Stimulated activated CD4-positive, alpha-beta T cell treated with anti-CD3 and anti-CD28 coated beads, Interleukin-1b, Interleukin-23, amount 100 ng/mL, for 4 hours (primary cell): ENCODE data around the gene PRKAG1.

Experiments used
- DNase-seq, 2 donors: peaks; one replicate each; pipeline ENCODE4 v3.0.0-alpha.2; 2020; ENCODE audit warnings: low read depth in 2 of 2

The PRKAG1 gene

DNA sequence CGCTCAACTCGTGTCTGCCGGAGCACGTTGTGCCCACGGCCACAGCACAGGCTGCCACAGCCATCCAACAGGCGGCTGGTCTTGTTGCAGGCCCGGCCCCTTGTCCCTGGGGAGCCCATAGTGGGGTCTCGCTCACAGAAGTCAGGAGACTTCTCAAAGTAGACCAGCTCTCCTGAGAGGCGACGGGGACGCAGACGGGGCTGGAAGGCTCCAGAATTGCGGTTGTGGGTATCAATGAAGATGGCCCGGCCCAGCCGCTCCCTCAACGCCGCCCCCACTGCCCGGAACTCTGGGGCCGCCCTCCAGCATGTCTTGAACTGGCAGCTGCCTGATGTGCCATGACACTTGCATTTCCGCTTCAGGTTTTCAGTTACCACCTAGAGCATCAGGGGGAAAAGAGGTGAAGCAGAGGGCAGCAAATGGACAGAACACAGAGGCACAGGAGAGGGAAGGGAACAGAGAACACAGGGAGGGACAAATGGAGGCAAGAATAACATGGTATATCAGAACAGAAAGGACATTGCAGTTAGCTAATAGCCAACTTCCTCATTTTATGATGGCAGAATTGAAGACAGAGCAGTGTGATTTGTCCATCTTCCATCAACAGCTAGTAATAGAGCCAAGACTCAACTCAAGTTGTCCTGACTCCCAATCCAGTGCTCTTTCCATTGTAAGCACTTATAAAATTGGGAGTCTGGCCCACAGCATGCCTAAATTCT, 52.2 kb downstream of the PRKAG1 start:
- no peak for DNase-seq

GRCh38 chr12:48965298-48965838, 53.2 kb downstream of the PRKAG1 start:
- no peak for DNase-seq

DNA sequence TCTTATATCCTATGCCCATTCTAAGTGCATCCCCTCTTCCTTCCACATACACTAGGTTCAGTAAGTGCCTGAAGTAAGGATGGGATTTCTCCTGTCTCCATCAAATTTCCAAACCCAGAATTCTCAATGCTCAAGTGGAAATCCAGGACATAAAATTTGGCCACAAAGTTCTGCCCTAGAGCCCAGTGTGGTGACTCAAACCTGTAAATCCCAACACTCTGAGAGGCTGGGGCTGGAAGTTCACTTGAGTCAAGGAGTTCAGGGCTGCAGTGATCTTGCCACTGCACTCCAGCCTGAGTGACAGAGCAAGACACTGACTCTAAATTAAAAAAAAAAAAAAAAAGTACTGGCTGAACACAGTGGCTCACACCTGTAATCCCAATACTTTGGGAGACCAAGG, 56.8 kb downstream of the PRKAG1 start:
- no peak for DNase-seq

DNA sequence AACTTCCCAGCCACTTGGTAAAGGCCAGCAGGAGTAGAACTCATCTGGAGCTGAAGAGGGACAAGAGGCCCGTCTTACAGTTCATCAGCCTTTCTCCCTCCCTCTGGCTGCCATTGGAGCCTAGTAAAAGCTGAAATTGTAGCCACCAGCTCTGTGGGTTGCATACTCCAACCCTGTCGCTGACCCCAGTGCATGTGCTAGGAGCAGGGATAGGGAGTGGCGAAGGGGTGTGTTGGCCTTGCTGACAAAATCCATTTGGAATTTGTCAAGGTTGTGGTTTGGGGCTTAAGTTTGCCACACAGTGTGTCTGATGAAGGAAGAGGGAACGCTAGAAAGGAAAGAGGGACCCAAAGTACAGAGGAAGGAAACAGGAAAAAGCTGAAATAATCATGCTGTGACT, 57.2 kb downstream of the PRKAG1 start:
- DNase-seq = no peak

GRCh38 chr12:48960834-48961233, 57.7 kb downstream of the PRKAG1 start:
- DNase-seq = no peak

GRCh38 chr12:48958049-48958388, 60.6 kb downstream of the PRKAG1 start:
- no peak for DNase-seq

GRCh38 chr12:48957141-48958048, 61.2 kb downstream of the PRKAG1 start, which contains the start of gene ARF3:
Gene ARF3 (minus strand): TSS chr12:48957487. CDS start chr12:48941095, 16,392 bp downstream.
- DNase-seq = peak; percentile 87 to 89

DNA sequence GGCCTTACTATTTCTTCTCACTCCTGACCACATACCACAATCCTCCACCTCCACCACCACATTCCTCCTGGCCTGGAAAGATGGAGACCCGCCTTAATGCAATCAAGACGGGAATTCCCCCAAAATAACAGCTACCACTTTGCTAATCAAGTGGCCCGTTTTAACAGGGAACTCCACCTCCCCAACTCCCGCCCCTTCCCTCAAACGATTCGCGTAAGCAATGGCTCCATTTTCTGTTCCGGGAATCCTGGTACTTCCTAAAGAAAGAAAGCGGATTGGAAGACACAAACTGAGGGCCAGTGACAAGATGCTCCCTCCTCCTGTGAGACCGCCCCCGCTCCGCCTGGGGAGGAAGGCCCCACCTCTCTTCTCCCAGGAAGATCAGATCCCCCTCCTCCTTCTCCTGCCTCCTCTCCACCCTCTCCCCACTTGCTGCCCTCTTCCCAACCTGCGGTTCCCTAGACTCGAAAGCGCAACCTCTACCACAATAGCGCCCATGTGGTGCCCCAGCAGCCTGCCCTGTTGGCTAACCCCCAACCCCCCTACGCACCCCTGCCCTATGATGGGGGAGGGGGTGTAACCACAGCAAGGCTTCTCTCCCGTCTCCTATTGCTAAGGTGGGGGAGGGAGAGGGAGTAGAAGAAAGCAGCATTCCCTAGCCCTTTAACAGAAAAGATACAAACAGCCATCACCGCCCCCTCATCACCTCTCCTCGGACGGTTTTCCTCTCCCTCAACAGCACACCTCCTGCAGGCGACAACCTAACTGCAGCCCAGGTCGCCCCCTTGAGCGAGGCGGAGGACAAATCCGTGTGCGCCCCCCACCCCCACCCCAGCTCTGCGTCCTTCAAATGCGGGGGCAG, 62.1 kb downstream of the PRKAG1 start:
- no peak for DNase-seq

- DNase-seq = no peak
These were observed 63.6 kb downstream of the PRKAG1 start for GRCh38 chr12:48954841-48955501.

DNA sequence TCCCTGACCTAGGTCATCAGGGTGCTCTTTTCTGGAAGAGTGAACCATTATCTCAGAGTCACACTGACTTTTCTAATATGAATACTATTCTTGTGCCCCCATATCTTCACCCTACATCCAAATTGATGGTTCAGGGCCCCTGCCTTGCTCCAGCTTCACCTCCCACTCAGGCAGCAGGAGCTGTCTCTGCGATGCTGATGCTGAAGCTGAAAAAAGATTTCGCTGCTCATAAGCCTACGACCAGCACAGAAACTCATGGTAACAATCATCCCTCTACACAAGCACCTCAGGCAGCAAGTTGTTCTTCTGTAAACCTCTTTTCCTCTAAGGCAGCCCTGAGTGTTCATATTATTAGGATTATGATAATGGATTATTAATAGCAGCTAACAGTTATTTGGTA, 64.5 kb downstream of the PRKAG1 start:
- no peak for DNase-seq

GRCh38 chr12:48952691-48953090, 65.9 kb downstream of the PRKAG1 start:
- DNase-seq = no peak
